HEK293 (cell line): ENCODE data around the gene TTC24.
A peak's percentile ranks its signal among the peaks of the same experiment; 100 is the strongest.

Experiments
- CTCF ChIA-PET: fragments of 350-600 bp; formaldehyde crosslinking; extraction: SDS; loops from one replicate; lab custom pipeline; 2021; ENCODE audit warnings: antibody characterized with exemption; lab: Yijun Ruan, JAX
- POLR2A ChIA-PET: fragments of 300-600 bp; formaldehyde crosslinking; extraction: SDS; loops from one replicate; lab custom pipeline; 2020; ENCODE audit warnings: antibody characterized with exemption, inconsistent platforms; lab: Yijun Ruan, JAX
- H3K27ac ChIP-seq: fragments of 200-500 bp; sonication (Bioruptor generic); 2 replicates; pipeline ENCODE4 v1.5.1; 2014; ENCODE audit warnings: low read depth, low read length, control low read depth, inconsistent platforms; ENCODE audit errors: extremely low read depth
- H3K36me3 ChIP-seq, 2 experiments: fragments of 200-500 bp in 1 of 2; sonication (Bioruptor generic) in 1 of 2; 1 replicate in 1 of 2; 2 replicates in 1 of 2; pipeline ENCODE4 v1.5.1; 2014 to 2017; ENCODE audit warnings: inconsistent platforms in 2 of 2, low read length in 2 of 2; ENCODE audit not compliant: control insufficient read depth in 2 of 2, insufficient read depth in 1 of 2
- H3K4me1 ChIP-seq: fragments of 200-500 bp; sonication (Bioruptor generic); 2 replicates; pipeline ENCODE4 v1.5.1; 2014; ENCODE audit warnings: mild to moderate bottlenecking, low read length, inconsistent platforms; ENCODE audit not compliant: control insufficient read depth, insufficient read depth
- H3K4me3 ChIP-seq: 2 replicates; pipeline ENCODE4 v1.5.1; 2011; ENCODE audit warnings: low read depth, mild to moderate bottlenecking, control low read depth, low read length, moderate library complexity
- H3K9me3 ChIP-seq: fragments of 200-500 bp; sonication (Bioruptor generic); 2 replicates; pipeline ENCODE4 v1.5.1; 2014; ENCODE audit warnings: low read depth, low read length, inconsistent platforms; ENCODE audit not compliant: control insufficient read depth, insufficient read depth
- EGR2 ChIP-seq: fragments of 450-650 bp; formaldehyde crosslinking; IDR thresholded peaks from 2 replicates; pipeline ENCODE4 v1.5.1; 2016; ENCODE audit warnings: low read depth, missing biosample characterization, missing genetic modification characterization
- GLIS1 ChIP-seq: fragments of 450-650 bp; formaldehyde crosslinking; IDR thresholded peaks from 2 replicates; pipeline ENCODE4 v1.5.1; 2016; ENCODE audit warnings: missing biosample characterization, missing genetic modification characterization
- HIC1 ChIP-seq: fragments of 450-650 bp; formaldehyde crosslinking; IDR thresholded peaks from 2 replicates; pipeline ENCODE4 v1.5.1; 2016; ENCODE audit warnings: missing biosample characterization, missing genetic modification characterization
- IKZF3 ChIP-seq: fragments of 450-650 bp; IDR thresholded peaks from 2 replicates; pipeline ENCODE4 v1.5.0; 2018; ENCODE audit warnings: missing biosample characterization, mild to moderate bottlenecking, missing genetic modification characterization, moderate library complexity
- KLF17 ChIP-seq: fragments of 450-650 bp; formaldehyde crosslinking; IDR thresholded peaks from 2 replicates; pipeline ENCODE4 v1.5.1; 2016; ENCODE audit warnings: missing biosample characterization, missing genetic modification characterization
- KLF8 ChIP-seq: fragments of 450-650 bp; formaldehyde crosslinking; IDR thresholded peaks from 2 replicates; pipeline ENCODE4 v1.5.1; 2016; ENCODE audit warnings: missing biosample characterization, missing genetic modification characterization
- KLF9 ChIP-seq: fragments of 450-650 bp; formaldehyde crosslinking; IDR thresholded peaks from 2 replicates; pipeline ENCODE4 v1.5.1; 2016; ENCODE audit warnings: missing biosample characterization, missing genetic modification characterization, low read depth
- PRDM6 ChIP-seq: fragments of 450-650 bp; formaldehyde crosslinking; IDR thresholded peaks from 2 replicates; pipeline ENCODE4 v1.5.1; 2017; ENCODE audit warnings: missing biosample characterization, missing genetic modification characterization
- SP2 ChIP-seq: fragments of 450-650 bp; formaldehyde crosslinking; IDR thresholded peaks from 2 replicates; pipeline ENCODE4 v1.5.1; 2016; ENCODE audit warnings: missing biosample characterization, missing genetic modification characterization
- SP7 ChIP-seq: fragments of 450-650 bp; formaldehyde crosslinking; IDR thresholded peaks from 2 replicates; pipeline ENCODE4 v1.5.1; 2016; ENCODE audit warnings: missing biosample characterization, missing genetic modification characterization
- TRIM28 ChIP-seq: IDR thresholded peaks from 2 replicates; pipeline ENCODE4 v1.6.1; 2011; ENCODE audit warnings: low read length, control low read depth, borderline replicate concordance
- ZEB2 ChIP-seq: fragments of 450-650 bp; formaldehyde crosslinking; IDR thresholded peaks from 2 replicates; pipeline ENCODE4 v1.5.1; 2016; ENCODE audit warnings: missing biosample characterization, missing genetic modification characterization
- ZNF132 ChIP-seq: fragments of 450-650 bp; formaldehyde crosslinking; IDR thresholded peaks from 2 replicates; pipeline ENCODE4 v1.5.1; 2017; ENCODE audit warnings: missing biosample characterization, missing genetic modification characterization, borderline replicate concordance
- ZNF175 ChIP-seq: fragments of 450-650 bp; formaldehyde crosslinking; IDR thresholded peaks from 2 replicates; pipeline ENCODE4 v1.5.1; 2016; ENCODE audit warnings: missing biosample characterization, missing genetic modification characterization
- ZNF23 ChIP-seq: fragments of 450-650 bp; formaldehyde crosslinking; IDR thresholded peaks from 2 replicates; pipeline ENCODE4 v1.5.1; 2016; ENCODE audit warnings: missing biosample characterization, missing genetic modification characterization, borderline replicate concordance
- ZNF280C ChIP-seq: fragments of 450-650 bp; formaldehyde crosslinking; IDR thresholded peaks from 2 replicates; pipeline ENCODE4 v1.5.1; 2016; ENCODE audit warnings: missing biosample characterization, missing genetic modification characterization
- ZNF366 ChIP-seq: fragments of 450-650 bp; formaldehyde crosslinking; conservative IDR thresholded peaks from 2 replicates; pipeline ENCODE4 v1.5.1; 2016; ENCODE audit warnings: missing biosample characterization, missing genetic modification characterization
- ZNF426 ChIP-seq: fragments of 450-650 bp; formaldehyde crosslinking; IDR thresholded peaks from 2 replicates; pipeline ENCODE4 v1.5.1; 2017; ENCODE audit warnings: missing biosample characterization, missing genetic modification characterization, mild to moderate bottlenecking, inconsistent platforms, moderate library complexity
- ZNF501 ChIP-seq: fragments of 450-650 bp; formaldehyde crosslinking; IDR thresholded peaks from 2 replicates; pipeline ENCODE4 v1.5.1; 2016; ENCODE audit warnings: missing biosample characterization, missing genetic modification characterization
- ZNF558 ChIP-seq: fragments of 450-650 bp; formaldehyde crosslinking; IDR thresholded peaks from 2 replicates; pipeline ENCODE4 v1.5.1; 2016; ENCODE audit warnings: missing biosample characterization, missing genetic modification characterization
- ZNF629 ChIP-seq: fragments of 450-650 bp; formaldehyde crosslinking; IDR thresholded peaks from 2 replicates; pipeline ENCODE4 v1.5.1; 2017; ENCODE audit warnings: missing biosample characterization, missing genetic modification characterization
- ZNF701 ChIP-seq: fragments of 450-650 bp; formaldehyde crosslinking; IDR thresholded peaks from 2 replicates; pipeline ENCODE4 v1.5.1; 2016; ENCODE audit warnings: missing biosample characterization, missing genetic modification characterization
- ZSCAN4 ChIP-seq: fragments of 450-650 bp; formaldehyde crosslinking; IDR thresholded peaks from 2 replicates; pipeline ENCODE4 v1.5.1; 2017; ENCODE audit warnings: missing biosample characterization, missing genetic modification characterization
- ZXDB ChIP-seq: fragments of 450-650 bp; formaldehyde crosslinking; IDR thresholded peaks from 2 replicates; pipeline ENCODE4 v1.5.1; 2016; ENCODE audit warnings: missing biosample characterization, missing genetic modification characterization

TTC24 gene

GRCh38 chr1:156565519-156565918 lies 14.0 kb upstream of the TTC24 start (continued):
- TF ChIP-seq HIC1 (tag by site-specific recombination) = no peak

GRCh38 chr1:156566436-156566835 lies 13.1 kb upstream of the TTC24 start:
- CTCF ChIA-PET = no interaction called here
- POLR2A ChIA-PET = interaction anchor here (0.6 kb wide), 1 partner anchor 47 kb away, joined by 3 read pairs; no protein-coding TSS in a partner anchor
- Histone ChIP-seq H3K9me3 (no peaks in the 10 kb centered on the region), H3K4me1 (no peaks in the 10 kb centered on the region), H3K36me3 (peaks cover 28 to 80% of the 10 kb centered on the region in 2 experiments), H3K4me3 (no peak overlapping the region), H3K27ac (no peak overlapping the region)
- TF ChIP-seq ZNF280C (tag by site-specific recombination) (no peak), SP2 (tag by site-specific recombination) (peak; percentile 43; the same call in 1 of the 2 replicates)

GRCh38 chr1:156571261-156571852 lies 8.2 kb upstream of the TTC24 start:
- peaks cover 23 to 31% of the 10 kb centered on the region in 2 experiments for H3K36me3 ChIP-seq
- no peaks in the 10 kb centered on the region for H3K9me3 ChIP-seq
- ChIA-PET POLR2A (interaction anchor here (0.9 to 1.7 kb wide), 2 partner anchors 8 to 21 kb away, joined by 3 to 9 read pairs; partner anchors contain the start of genes NAXE and TTC24), CTCF (interaction anchor here (0.5 to 1.8 kb wide), 8 partner anchors 8 to 252 kb away, joined by 3 to 9 read pairs (median 4); no protein-coding TSS in a partner anchor)
- H3K27ac ChIP-seq = peak overlapping the region; percentile 35
- peak overlapping the region; percentile 98 for H3K4me3 ChIP-seq
- no peaks in the 10 kb centered on the region; the same call in 1 of the 2 replicates for H3K4me1 ChIP-seq
- TF ChIP-seq KLF8 (tag by site-specific recombination) (0 out of 2 replicates have a peak, but pooled peaks have one; percentile 23), KLF17 (tag by site-specific recombination) (peak; percentile 96), TRIM28 (peak; percentile 4; the same call in 1 of the 2 replicates), ZNF701 (no peak), SP2 (tag by site-specific recombination) (peak; percentile 19; the same call in 1 of the 2 replicates), ZNF426 (tag by site-specific recombination) (no peak), EGR2 (peak; percentile 49; the same call in 1 of the 2 replicates), GLIS1 (tag by site-specific recombination) (peak; percentile 53), KLF9 (tag by site-specific recombination) (peak; percentile 24), ZNF629 (tag by site-specific recombination) (peak; percentile 74), ZNF366 (tag by site-specific recombination) (peak; percentile 72), ZNF501 (tag by site-specific recombination) (0 out of 2 replicates have a peak, but pooled peaks have one; percentile 14), PRDM6 (tag by site-specific recombination) (peak; percentile 55), IKZF3 (peak; percentile 74), ZNF23 (no peak), ZNF558 (tag by site-specific recombination) (0 out of 2 replicates have a peak, but pooled peaks have one; percentile 15), ZEB2 (tag by site-specific recombination) (peak; percentile 57; the same call in 1 of the 2 replicates), ZNF132 (tag by site-specific recombination) (no peak), ZSCAN4 (tag by site-specific recombination) (peak; percentile 72), SP7 (0 out of 2 replicates have a peak, but pooled peaks have one; percentile 43), ZXDB (tag by site-specific recombination) (0 out of 2 replicates have a peak, but pooled peaks have one; percentile 38), ZNF175 (no peak)
